OCI-M2 (cell line): Measurements from ENCODE around the gene NCMAP.

ENCODE experiments used
- DNase-seq: peaks from one replicate; lab custom pipeline; 2025; ENCODE audit not compliant: unreplicated experiment; lab: John Stamatoyannopoulos, UW

Gene NCMAP

GRCh38 chr1:24570265-24571125 lies 14.6 kb downstream of the NCMAP start:
- no peak for DNase-seq

GRCh38 chr1:24572301-24572700 lies 16.4 kb downstream of the NCMAP start:
- DNase-seq = no peak

- DNase-seq = no peak
Observed at GRCh38 chr1:24575905-24576587, 20.2 kb downstream of the NCMAP start.

GRCh38 chr1:24578846-24579245 lies 23.0 kb downstream of the NCMAP start:
- no peak for DNase-seq

GRCh38 chr1:24580756-24581155 lies 24.9 kb downstream of the NCMAP start:
- DNase-seq = no peak

- DNase-seq = no peak
Observed at GRCh38 chr1:24584171-24584647, 28.3 kb downstream of the NCMAP start.

DNA sequence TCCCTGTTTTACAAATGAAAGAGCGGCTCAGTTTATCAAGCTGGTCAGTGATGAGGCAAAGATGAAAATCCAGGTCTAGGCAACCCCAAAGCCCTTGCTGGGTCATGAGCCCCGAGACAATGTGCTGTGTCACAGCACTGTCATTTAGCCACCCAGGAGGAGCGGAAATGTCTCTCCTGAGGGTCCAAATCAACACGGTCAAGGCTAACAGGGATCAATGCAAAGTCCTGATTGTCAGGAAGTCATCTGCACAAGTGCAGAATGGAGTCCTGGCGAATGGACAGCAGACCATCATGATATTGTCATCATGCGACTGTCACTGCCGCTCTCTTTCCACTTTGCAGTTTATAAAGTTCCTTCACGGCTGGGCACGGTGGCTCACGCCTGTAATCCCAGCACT lies 30.2 kb downstream of the NCMAP start:
- no peak for DNase-seq

DNA sequence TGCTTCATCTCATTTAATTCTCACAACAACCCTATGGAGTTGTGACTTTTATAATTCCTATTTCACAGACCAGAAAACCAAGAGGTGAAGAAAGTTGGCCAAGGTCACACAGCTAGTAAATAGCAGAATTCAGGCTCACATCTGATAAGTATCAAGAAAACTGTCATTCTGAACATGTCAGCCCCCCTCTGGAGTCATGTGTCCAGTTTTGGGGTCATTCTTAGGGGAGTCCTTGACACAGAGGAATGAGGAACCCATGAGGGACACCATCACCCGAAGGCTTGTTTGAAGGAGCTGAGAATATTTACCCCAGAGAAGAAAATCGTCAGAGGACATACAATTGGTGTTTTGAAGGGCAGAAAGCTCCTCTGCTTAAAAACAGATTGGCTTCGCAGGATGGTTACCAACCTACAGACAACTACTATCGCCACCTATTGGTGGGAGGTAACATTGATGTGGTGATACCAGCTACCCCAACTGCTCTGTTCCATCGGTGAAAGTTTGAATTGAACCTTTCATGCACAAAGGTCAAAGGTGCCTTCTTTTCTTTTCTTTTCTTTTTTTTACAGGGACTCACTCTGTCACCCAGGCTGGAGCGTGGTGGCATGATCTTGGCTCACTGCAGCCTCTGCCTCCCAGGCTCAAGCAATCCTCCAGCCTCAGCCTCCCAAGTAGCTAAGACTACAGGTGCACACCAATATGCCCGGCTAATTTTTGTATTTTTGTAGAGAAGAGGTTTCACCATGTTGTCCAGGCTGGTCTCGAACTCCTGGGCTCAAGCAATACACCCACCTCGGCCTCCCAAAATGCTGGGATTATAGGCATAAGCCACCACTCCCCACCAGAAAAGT lies 31.3 kb downstream of the NCMAP start:
- peak; percentile 0 for DNase-seq

GRCh38 chr1:24588573-24588972 lies 32.7 kb downstream of the NCMAP start:
- DNase-seq = no peak

DNA sequence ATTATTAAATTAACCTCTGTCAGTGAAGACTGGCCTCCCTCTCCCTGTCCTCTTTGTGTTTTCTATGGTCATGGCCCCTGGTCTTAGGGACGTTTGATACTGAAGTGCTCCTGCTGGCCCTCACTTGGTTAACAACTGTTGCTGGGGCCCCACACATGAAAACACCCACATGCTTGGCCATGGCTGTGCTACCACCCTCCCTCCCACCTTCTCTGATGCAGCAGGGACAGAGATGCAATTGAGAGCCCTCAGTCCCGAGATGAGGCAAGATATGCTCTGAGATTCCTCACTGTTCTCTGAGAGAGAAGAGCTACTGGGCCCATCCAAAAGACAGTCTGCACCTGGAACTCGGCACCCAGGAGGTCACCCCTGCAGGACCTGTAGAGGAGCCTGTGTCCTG lies 33.3 kb downstream of the NCMAP start:
- DNase-seq = no peak

GRCh38 chr1:24591781-24592180 lies 35.9 kb downstream of the NCMAP start:
- no peak for DNase-seq

DNA sequence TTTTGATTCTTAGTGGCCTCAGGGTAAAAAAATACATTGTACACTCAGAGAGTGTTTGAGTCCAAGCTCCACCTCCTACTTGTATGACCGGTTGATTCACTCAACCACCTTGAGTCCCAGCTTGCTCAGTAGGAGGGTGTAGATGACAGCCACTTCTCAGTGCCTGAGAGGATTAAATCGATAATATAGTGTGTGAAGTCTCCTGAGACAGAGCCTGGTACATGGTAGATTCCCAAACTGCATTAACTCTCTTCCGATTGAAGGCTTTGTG lies 38.4 kb downstream of the NCMAP start:
- DNase-seq = no peak

GRCh38 chr1:24596401-24596880 lies 40.6 kb downstream of the NCMAP start:
- no peak for DNase-seq

GRCh38 chr1:24599265-24599664 lies 43.4 kb downstream of the NCMAP start:
- DNase-seq = no peak

GRCh38 chr1:24600551-24600950 lies 44.7 kb downstream of the NCMAP start:
- DNase-seq = no peak

DNA sequence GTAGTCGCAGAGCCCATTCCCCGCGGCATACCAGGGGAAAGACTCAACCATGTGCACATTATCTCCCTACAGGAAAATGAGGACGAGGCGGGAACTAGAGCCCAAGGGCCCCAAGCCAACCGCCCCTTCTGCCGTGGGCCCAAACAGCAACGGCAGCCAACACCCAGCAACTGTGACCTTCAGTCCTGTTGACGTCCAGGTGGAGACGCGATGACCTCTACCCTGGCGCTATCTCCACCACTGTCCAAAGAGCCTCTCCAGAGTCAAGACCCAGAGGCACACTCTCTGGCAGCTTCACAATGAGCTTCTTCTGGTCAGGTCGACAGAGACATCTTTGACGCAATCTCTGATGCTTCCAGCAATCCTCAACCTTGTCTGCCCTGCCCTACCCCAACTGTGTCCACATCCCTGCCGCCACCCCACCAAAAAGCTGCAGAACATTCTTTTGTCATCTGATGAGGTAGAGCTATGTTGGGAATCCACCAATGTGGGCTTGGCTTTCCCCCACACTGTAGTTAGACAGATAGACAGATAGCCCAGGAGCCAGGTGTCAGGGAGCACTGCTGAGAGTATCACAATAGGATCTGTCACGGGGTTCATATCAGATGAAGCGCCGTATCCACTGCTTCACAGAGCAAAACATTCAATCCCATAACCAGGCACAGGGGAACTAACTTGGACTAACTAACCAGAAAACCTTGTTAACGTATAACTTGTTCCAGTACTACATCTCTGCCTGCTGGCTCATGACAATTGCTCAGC lies 49.8 kb downstream of the NCMAP start:
- DNase-seq = no peak

DNA sequence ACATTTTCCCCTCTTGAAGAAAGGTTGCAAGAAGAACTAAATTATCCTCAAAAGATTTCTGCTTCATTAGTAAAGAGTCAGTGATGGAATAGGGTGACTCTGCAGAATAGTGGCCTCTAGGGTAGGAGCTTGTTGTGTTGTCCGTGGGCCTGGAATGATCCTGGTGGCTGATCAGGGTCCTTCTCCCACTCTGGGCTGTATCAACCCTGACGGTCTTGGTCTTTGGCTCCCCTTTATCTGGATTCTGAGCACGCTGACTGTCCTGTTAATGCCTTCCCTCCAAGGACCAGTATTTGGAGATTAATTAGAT lies 50.4 kb downstream of the NCMAP start:
- no peak for DNase-seq

- DNase-seq = no peak
Observed at GRCh38 chr1:24606621-24607020, 50.7 kb downstream of the NCMAP start.

GRCh38 chr1:24609949-24610517 lies 54.1 kb downstream of the NCMAP start:
- no peak for DNase-seq

GRCh38 chr1:24619376-24619775 lies 63.5 kb downstream of the NCMAP start:
- no peak for DNase-seq

GRCh38 chr1:24620678-24621077 lies 64.8 kb downstream of the NCMAP start:
- no peak for DNase-seq
